Transverse colon (tissue), 4 donors: ENCODE data around the gene NMUR2. TPM values are rescaled to one million over a fixed set of nuclear protein-coding genes. Genes with fewer than 3 reads are reported as not detected.

Experiments
- DNase-seq: peaks from one replicate; pipeline ENCODE4 v3.0.0-alpha.2; 2019
- H3K27ac ChIP-seq, 4 donors: fragments of 200-600 bp; sonication (generic); 2 replicates each; pipeline ENCODE4 v1.5.1; 2016 to 2018; ENCODE audit warnings: inconsistent platforms in 4 of 4
- H3K27me3 ChIP-seq: fragments of 200-600 bp; sonication (generic); 2 replicates; pipeline ENCODE4 v1.5.1; 2017; ENCODE audit warnings: inconsistent platforms
- H3K36me3 ChIP-seq, 4 donors: fragments of 200-600 bp; sonication (generic); 2 replicates each; pipeline ENCODE4 v1.5.1; 2017 to 2019; ENCODE audit warnings: inconsistent platforms in 4 of 4
- H3K4me1 ChIP-seq, 4 donors: fragments of 200-600 bp; sonication (generic); 2 replicates each; pipeline ENCODE4 v1.5.1; 2017 to 2020; ENCODE audit warnings: inconsistent platforms in 4 of 4
- H3K4me3 ChIP-seq, 4 donors: fragments of 200-600 bp; sonication (generic); 1 replicate in 1 of 4; 2 replicates in 3 of 4; pipeline versions ENCODE4 v1.5.1 to v1.6.1; 2017 to 2019; ENCODE audit warnings: inconsistent platforms in 4 of 4
- H3K9me3 ChIP-seq, 2 donors: fragments of 200-600 bp; sonication (generic); 2 replicates each; pipeline ENCODE4 v1.5.1; 2017 to 2019; ENCODE audit warnings: inconsistent platforms in 2 of 2
- CTCF ChIP-seq, 5 experiments: fragments of 200-600 bp in 3 of 5; fragments of 450-650 bp in 2 of 5; sonication (generic) in 3 of 5; IDR thresholded peaks; 1 replicate in 2 of 5; 2 replicates in 3 of 5; pipeline ENCODE4 v1.5.1; 2016 to 2017; ENCODE audit warnings: antibody characterized with exemption in 5 of 5, inconsistent platforms in 3 of 5, mild to moderate bottlenecking in 2 of 5, moderate library complexity in 1 of 5
- EP300 ChIP-seq: sonication (generic); formaldehyde crosslinking; IDR thresholded peaks from one replicate; pipeline ENCODE4 v1.6.1; 2017; ENCODE audit warnings: antibody characterized with exemption, low read depth
- POLR2A ChIP-seq: fragments of 450-650 bp; IDR thresholded peaks from one replicate; pipeline ENCODE4 v1.6.1; 2016; ENCODE audit warnings: antibody characterized with exemption, mild to moderate bottlenecking, moderate library complexity
- POLR2AphosphoS5 ChIP-seq, 3 donors: sonication (generic); formaldehyde crosslinking; IDR thresholded peaks; one replicate each; pipeline ENCODE4 v1.6.1; 2016; ENCODE audit warnings: antibody characterized with exemption in 3 of 3
- WGBS, 2 donors: methylation state at CpG; one replicate each; pipeline ENCODE4 v1.1.5; 2018; ENCODE audit warnings: low coverage in 1 of 2; 5-methylcytosine and 5-hydroxymethylcytosine counted together
- in situ Hi-C, 4 donors: fragments of 200-750 bp; cut with MboI; loops; one replicate each; pipeline versions ENCODE4 v1.15.0 to v1.15.1; 2017; ENCODE audit warnings: low sequenced_read_pairs in 3 of 4, low pct_ligation_motif_present in 1 of 4, low pct_unique_long_range_greater_than_20kb in 1 of 4
- intact Hi-C: fragments of 100-400 bp; cut with DNase I; formaldehyde crosslinking; loops from one replicate; pipeline ENCODE4 v1.15.1; 2023; ENCODE audit warnings: low total_unique reads
- total RNA-seq, 4 donors: library from RNA; depleted of rRNA; stranded (reverse); fragments of >200 nt; gene quantifications; one replicate each; pipeline ENCODE4 v1.1.0, GENCODE V29; 2016

NMUR2 gene
- total RNA-seq, 4 donors from 2014 or later: not detected

GRCh38 chr5:152376886-152377285 lies 28.2 kb downstream of the NMUR2 start:
- TF ChIP-seq POLR2AphosphoS5 (IDR thresholded peaks at IDR 0.05): no peak
- TF ChIP-seq EP300: no peak
- no peak for TF ChIP-seq POLR2A
- no peak for TF ChIP-seq CTCF (IDR thresholded peaks at IDR 0.05)
- intact Hi-C loops: no loop called here
- Histone ChIP-seq H3K4me1 (no peaks in the 10 kb centered on the region), H3K4me3 (no peak overlapping the region), H3K27me3 (no peaks in the 10 kb centered on the region), H3K27ac (no peak overlapping the region), H3K36me3 (no peaks in the 10 kb centered on the region), H3K9me3 (no peaks in the 10 kb centered on the region)
- 66 to 70% methylated on average over 4 of the region's 4 CpGs for WGBS, 2 donors
- DNase-seq: no peak
- in situ Hi-C loops: no loop called here

GRCh38 chr5:152374711-152375275 lies 30.3 kb downstream of the NMUR2 start:
- 84% methylated on average over 1 of the region's 1 CpG; no CpG with 5 or more reads in 1 of the 2 donors for WGBS, 2 donors
- no peaks in the 10 kb centered on the region for H3K27me3 ChIP-seq
- no peaks in the 10 kb centered on the region for H3K36me3 ChIP-seq
- no peak for DNase-seq
- in situ Hi-C loops (no loop called here), intact Hi-C loops (no loop called here)
- no peak for TF ChIP-seq EP300
- no peak for TF ChIP-seq POLR2A
- TF ChIP-seq POLR2AphosphoS5 (IDR thresholded peaks at IDR 0.05): no peak
- TF ChIP-seq CTCF (IDR thresholded peaks at IDR 0.05): no peak
- no peaks in the 10 kb centered on the region for H3K9me3 ChIP-seq
- H3K4me1 ChIP-seq: no peaks in the 10 kb centered on the region
- H3K4me3 ChIP-seq: no peak overlapping the region
- no peak overlapping the region for H3K27ac ChIP-seq

GRCh38 chr5:152372875-152373274 lies 32.2 kb downstream of the NMUR2 start:
- Histone ChIP-seq H3K27me3 (no peaks in the 10 kb centered on the region), H3K36me3 (no peaks in the 10 kb centered on the region), H3K9me3 (no peaks in the 10 kb centered on the region), H3K4me3 (no peak overlapping the region), H3K27ac (no peak overlapping the region), H3K4me1 (no peaks in the 10 kb centered on the region)
- TF ChIP-seq POLR2A (no peak), EP300 (no peak), POLR2AphosphoS5 (IDR thresholded peaks at IDR 0.05) (no peak), CTCF (IDR thresholded peaks at IDR 0.05) (no peak)
- no peak for DNase-seq
- 16 to 50% methylated on average over 1 of the region's 1 CpG for WGBS, 2 donors
- intact Hi-C loops: no loop called here
- in situ Hi-C loops: no loop called here

GRCh38 chr5:152369298-152369697 lies 35.8 kb downstream of the NMUR2 start:
- DNase-seq: no peak
- Histone ChIP-seq H3K4me3 (no peak overlapping the region), H3K27ac (no peak overlapping the region), H3K36me3 (no peaks in the 10 kb centered on the region), H3K4me1 (no peaks in the 10 kb centered on the region), H3K9me3 (no peaks in the 10 kb centered on the region), H3K27me3 (no peaks in the 10 kb centered on the region)
- TF ChIP-seq POLR2A (no peak), POLR2AphosphoS5 (IDR thresholded peaks at IDR 0.05) (no peak), CTCF (IDR thresholded peaks at IDR 0.05) (no peak), EP300 (no peak)
- in situ Hi-C loops: no loop called here
- intact Hi-C loops: no loop called here
